ES-I3 (cell line): ENCODE data around the gene HES7.

Experiments used
- H3K36me3 ChIP-seq: 2 replicates; pipeline ENCODE4 v1.6.1; 2013; ENCODE audit warnings: mild to moderate bottlenecking, low read length, control low read depth, moderate library complexity; ENCODE audit not compliant: insufficient read depth
- H3K4me1 ChIP-seq: 2 replicates; pipeline ENCODE4 v1.6.1; 2013; ENCODE audit warnings: mild to moderate bottlenecking, control low read depth, low read length; ENCODE audit not compliant: insufficient read depth
- H3K9ac ChIP-seq: 2 replicates; pipeline ENCODE4 v1.6.1; 2013; ENCODE audit warnings: low read depth, mild to moderate bottlenecking, low read length, moderate library complexity
- H3K9me3 ChIP-seq: 2 replicates; pipeline ENCODE4 v1.6.1; 2013; ENCODE audit warnings: mild to moderate bottlenecking, low read length, moderate library complexity; ENCODE audit not compliant: control insufficient read depth, insufficient read depth

Gene HES7

DNA sequence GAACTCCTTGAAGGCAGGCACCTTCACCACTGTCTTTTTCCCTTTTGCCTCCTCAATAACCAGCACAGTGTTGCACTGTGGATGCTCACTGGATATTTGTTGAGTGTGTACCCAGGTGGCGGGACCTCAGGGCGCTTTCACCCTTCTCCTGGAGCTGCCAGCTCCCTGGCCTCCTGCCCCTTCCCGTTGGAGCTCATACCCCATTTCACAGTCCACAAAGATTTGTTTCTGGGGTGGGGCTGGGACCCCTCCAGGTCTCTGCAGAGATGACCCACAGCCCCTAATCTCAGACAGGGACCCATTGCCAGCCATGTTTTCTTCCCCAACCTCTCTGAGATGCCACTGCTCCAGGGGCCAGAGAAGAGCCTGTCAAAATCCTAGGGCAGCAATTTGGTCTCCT, 48.8 kb downstream of the HES7 start:
- Histone ChIP-seq H3K9ac (no peak overlapping the region), H3K36me3 (no peaks in the 10 kb centered on the region), H3K9me3 (no peaks in the 10 kb centered on the region), H3K4me1 (no peaks in the 10 kb centered on the region; the same call in 1 of the 2 replicates)

- Histone ChIP-seq H3K9ac (no peak overlapping the region), H3K9me3 (no peaks in the 10 kb centered on the region), H3K4me1 (no peaks in the 10 kb centered on the region; the same call in 1 of the 2 replicates), H3K36me3 (no peaks in the 10 kb centered on the region)
These were observed 49.4 kb downstream of the HES7 start for GRCh38 chr17:8074554-8074953.

- Histone ChIP-seq H3K36me3 (no peaks in the 10 kb centered on the region), H3K9me3 (no peaks in the 10 kb centered on the region), H3K9ac (peak overlapping the region; percentile 6; the same call in 1 of the 2 replicates), H3K4me1 (no peaks in the 10 kb centered on the region; the same call in 1 of the 2 replicates)
These were observed 50.0 kb downstream of the HES7 start for GRCh38 chr17:8073627-8074484.

GRCh38 chr17:8072729-8073461, 51.0 kb downstream of the HES7 start:
- Histone ChIP-seq H3K9me3 (no peaks in the 10 kb centered on the region), H3K9ac (peak overlapping the region; percentile 25; the same call in 1 of the 2 replicates), H3K36me3 (no peaks in the 10 kb centered on the region), H3K4me1 (no peaks in the 10 kb centered on the region; the same call in 1 of the 2 replicates)

- H3K4me1 ChIP-seq: no peaks in the 10 kb centered on the region; the same call in 1 of the 2 replicates
- H3K9me3 ChIP-seq: no peaks in the 10 kb centered on the region
- H3K9ac ChIP-seq: peak overlapping the region; percentile 25; the same call in 1 of the 2 replicates
- H3K36me3 ChIP-seq: no peaks in the 10 kb centered on the region
These were observed 51.6 kb downstream of the HES7 start for GRCh38 chr17:8072341-8072728.

DNA sequence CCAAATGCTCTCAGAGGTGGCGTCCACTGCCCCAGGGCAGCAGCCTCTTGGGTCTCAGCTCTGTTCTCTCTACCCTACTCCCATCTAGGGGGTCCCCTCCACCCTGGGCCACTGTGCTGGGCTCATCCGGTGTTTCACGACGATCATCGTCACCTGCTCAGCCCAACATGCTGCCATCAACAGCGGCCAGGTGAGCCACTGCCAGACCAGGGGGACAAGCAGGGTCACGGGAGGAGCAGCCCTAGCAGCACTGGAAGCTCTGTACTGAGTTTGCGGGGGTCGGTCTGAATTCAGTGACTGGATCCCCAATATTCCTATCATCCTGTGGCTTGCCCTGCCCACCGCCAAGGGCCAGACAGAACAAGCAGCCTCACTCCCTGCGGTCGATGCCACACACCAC, 52.4 kb downstream of the HES7 start:
- H3K9ac ChIP-seq: no peak overlapping the region
- H3K4me1 ChIP-seq: no peaks in the 10 kb centered on the region; the same call in 1 of the 2 replicates
- no peaks in the 10 kb centered on the region for H3K9me3 ChIP-seq
- no peaks in the 10 kb centered on the region for H3K36me3 ChIP-seq
